HL-60/S4 (cell line): Measurements from ENCODE around the gene LZIC.
"Not testable (repeated sequence)": the region's sequence is repeated elsewhere in the genome, so short reads cannot be mapped to it uniquely, and the experiment has no call there.

Source experiments
- in situ Hi-C: fragments of 300-500 bp; cut with MboI; formaldehyde crosslinking; loops from 2 replicates; pipeline ENCODE4 v1.14.3; 2022; ENCODE audit warnings: low sequenced_read_pairs

LZIC gene

GRCh38 chr1:9942939-9943788 lies at the start of gene LZIC, which contains the start of gene NMNAT1:
TSS of gene LZIC (minus strand) at chr1:9943391. CDS start at chr1:9936619, 6,772 bp downstream.
TSS of gene NMNAT1 (plus strand) at chr1:9943475. CDS start at chr1:9972074, 28,599 bp downstream.
- in situ Hi-C loops: loop anchor here (10.0 kb wide), 1 partner anchor 202 kb away; no protein-coding TSS in a partner anchor

GRCh38 chr1:9992910-9993309 lies 49.7 kb upstream of the LZIC start:
- in situ Hi-C loops: no loop called here

- in situ Hi-C loops: no loop called here
Measured at GRCh38 chr1:9990944-9991343, 47.8 kb upstream of the LZIC start.

GRCh38 chr1:9989773-9990172 lies 46.6 kb upstream of the LZIC start:
- in situ Hi-C loops: no loop called here

GRCh38 chr1:9985001-9985400 lies 41.8 kb upstream of the LZIC start:
- in situ Hi-C loops: no loop called here

- in situ Hi-C loops: no loop called here
Measured at GRCh38 chr1:9984253-9984652, 41.1 kb upstream of the LZIC start.

GRCh38 chr1:9960706-9961562 lies 17.7 kb upstream of the LZIC start:
- in situ Hi-C loops: no loop called here

GRCh38 chr1:9960011-9960410 lies 16.8 kb upstream of the LZIC start:
- in situ Hi-C loops: no loop called here

GRCh38 chr1:9957726-9958125 lies 14.5 kb upstream of the LZIC start:
- in situ Hi-C loops: no loop called here

- in situ Hi-C loops: loop anchor here (10.0 kb wide), 1 partner anchor 198 kb away; no protein-coding TSS in a partner anchor
Measured at GRCh38 chr1:9946315-9946714, 3.1 kb upstream of the LZIC start.

- in situ Hi-C loops: loop anchor here (10.0 kb wide), 1 partner anchor 202 kb away; no protein-coding TSS in a partner anchor
Measured at GRCh38 chr1:9942399-9942938, 722 bp downstream of the LZIC start.

- in situ Hi-C loops: no loop called here
Measured at GRCh38 chr1:9929431-9930385, 13.5 kb downstream of the LZIC start.

GRCh38 chr1:9927259-9927658 lies 15.9 kb downstream of the LZIC start:
- in situ Hi-C loops: no loop called here

- in situ Hi-C loops: no loop called here
Measured at GRCh38 chr1:9922342-9922741, 20.8 kb downstream of the LZIC start.

GRCh38 chr1:9920606-9921005 lies 22.6 kb downstream of the LZIC start:
- in situ Hi-C loops: no loop called here

- in situ Hi-C loops: no loop called here
Measured at GRCh38 chr1:9917901-9918300, 25.3 kb downstream of the LZIC start.

GRCh38 chr1:9917495-9917894 lies 25.7 kb downstream of the LZIC start:
- in situ Hi-C loops: not testable (repeated sequence)

- in situ Hi-C loops: no loop called here
Measured at GRCh38 chr1:9916452-9916851, 26.7 kb downstream of the LZIC start.

- in situ Hi-C loops: no loop called here
Measured at GRCh38 chr1:9914610-9914937, 28.6 kb downstream of the LZIC start.

- in situ Hi-C loops: no loop called here
Measured at GRCh38 chr1:9912264-9912936, 30.8 kb downstream of the LZIC start.
